Measurements from ENCODE around the gene RNF26. TPM values are rescaled to one million over a fixed set of nuclear protein-coding genes. Genes with fewer than 3 reads are reported as not detected.

RNF26 gene
- total and polyA plus RNA-seq, 2 donors (not counting 1 experiment from before 2014, with no cell fraction given) = 7.1 to 22.9 TPM

DNA sequence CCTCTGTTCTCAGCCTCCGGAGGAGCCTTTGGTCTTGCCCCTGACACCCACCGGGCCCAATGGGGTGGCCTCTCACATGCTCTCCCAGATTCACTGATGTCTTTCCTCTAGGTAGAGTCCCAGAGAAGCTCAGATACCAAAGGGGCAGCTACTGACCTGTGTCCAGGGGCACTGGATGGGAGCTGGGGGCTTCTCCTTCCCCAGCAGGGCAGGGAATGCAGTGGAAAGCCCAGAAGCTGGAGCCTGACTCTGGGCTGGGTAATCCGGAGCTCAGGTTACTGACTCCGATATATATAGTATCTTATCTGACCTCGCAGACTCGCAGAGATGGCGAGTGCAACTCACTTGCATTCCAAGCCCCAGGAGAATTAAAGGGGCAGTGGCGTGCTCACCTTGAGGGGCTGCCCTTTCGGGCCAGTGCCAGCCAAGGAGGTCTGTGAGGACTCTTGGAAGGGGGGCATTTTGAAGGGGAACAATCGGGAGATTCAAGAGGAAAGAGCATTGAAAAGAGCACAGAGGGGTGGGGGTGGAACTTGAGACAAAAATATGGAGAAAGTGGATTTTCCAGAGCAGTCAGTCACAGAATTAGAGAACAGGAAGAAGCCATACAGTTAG lies 44.6 kb downstream of the RNF26 start:
- TF ChIP-seq CTCF (conservative IDR thresholded peaks at IDR 0.05 in 1 of 2, IDR thresholded peaks at IDR 0.05 in 1 of 2; ENCODE audit: low read depth in 1 of 2, low read length in 2 of 2) (no peak), EZH2 (IDR thresholded peaks at IDR 0.05; ENCODE audit: low read length, missing control alignments) (no peak)
- H4K20me1 ChIP-seq (ENCODE audit: control insufficient read depth, extremely low read depth, insufficient read depth, low read length) = no peaks in the 10 kb centered on the region
- H3K27me3 ChIP-seq (ENCODE audit: control insufficient read depth, insufficient read depth, low read length) = peaks cover 4% of the 10 kb centered on the region
- no peaks in the 10 kb centered on the region for H3K9me3 ChIP-seq (ENCODE audit: control insufficient read depth, insufficient read depth, low read depth, low read length)
- H3K9ac ChIP-seq (ENCODE audit: insufficient read depth, low read length) = no peak overlapping the region
- H3K4me2 ChIP-seq (ENCODE audit: extremely low read depth, insufficient read depth, low read length) = no peak overlapping the region
- H3K27ac ChIP-seq (ENCODE audit: insufficient read depth, low read length) = no peak overlapping the region
- no peaks in the 10 kb centered on the region for H3K36me3 ChIP-seq (ENCODE audit: control insufficient read depth, insufficient read depth, low read length)
- H3K4me1 ChIP-seq (ENCODE audit: control insufficient read depth, extremely low read depth, insufficient read depth, low read length) = peaks cover 35% of the 10 kb centered on the region
- no peaks in the 10 kb centered on the region for H3K79me2 ChIP-seq (ENCODE audit: control insufficient read depth, insufficient read depth, low read length)
- no peak for DNase-seq (ENCODE audit: low read depth in 2 of 2)
- no peak overlapping the region for H2AFZ ChIP-seq (ENCODE audit: low read length)
- no peak overlapping the region for H3K4me3 ChIP-seq (replicated peaks in 1 of 4; ENCODE audit: control extremely low read depth in 1 of 4, insufficient read depth in 1 of 4, low read depth in 3 of 4, low read length in 4 of 4)

DNA sequence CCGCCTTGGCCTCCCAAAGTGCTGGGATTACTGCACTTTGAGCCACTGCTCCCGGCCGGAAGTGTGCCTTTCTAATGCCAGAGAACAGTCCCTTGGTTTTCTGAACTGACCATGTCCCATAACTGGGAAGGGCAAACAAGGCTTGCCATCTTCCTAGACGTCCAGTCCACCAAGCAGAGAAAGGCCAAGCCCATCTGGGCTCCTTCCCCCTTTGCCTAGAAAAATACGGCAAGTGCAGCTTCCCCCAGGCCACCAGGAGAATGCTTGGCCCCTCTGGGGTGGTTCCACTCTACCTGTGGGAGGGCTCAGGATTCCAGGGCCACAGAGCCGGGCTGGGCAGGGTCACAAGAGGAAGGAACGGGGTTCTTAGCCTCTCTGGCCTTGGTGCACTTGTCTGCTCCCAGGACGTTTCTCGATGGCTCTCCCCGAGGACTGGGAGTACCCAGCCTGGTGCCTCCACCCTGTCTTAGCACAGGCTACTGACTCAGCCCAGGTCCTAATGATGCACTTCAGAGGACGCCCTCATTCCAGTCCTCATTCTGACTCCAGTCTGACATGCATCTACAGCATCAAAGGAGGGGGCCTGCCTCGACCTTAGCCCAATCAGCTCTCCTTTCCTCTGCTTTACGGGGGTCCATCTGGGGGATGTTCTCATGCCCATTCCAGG lies 46.0 kb downstream of the RNF26 start:
- H4K20me1 ChIP-seq (ENCODE audit: control insufficient read depth, extremely low read depth, insufficient read depth, low read length) = no peaks in the 10 kb centered on the region
- H3K27me3 ChIP-seq (ENCODE audit: control insufficient read depth, insufficient read depth, low read length) = peaks cover 6% of the 10 kb centered on the region
- H3K27ac ChIP-seq (ENCODE audit: insufficient read depth, low read length) = no peak overlapping the region
- peak overlapping the region; percentile 98 for H3K4me2 ChIP-seq (ENCODE audit: extremely low read depth, insufficient read depth, low read length)
- no peak for TF ChIP-seq CTCF (conservative IDR thresholded peaks at IDR 0.05 in 1 of 2, IDR thresholded peaks at IDR 0.05 in 1 of 2; ENCODE audit: low read depth in 1 of 2, low read length in 2 of 2)
- no peak for TF ChIP-seq EZH2 (IDR thresholded peaks at IDR 0.05; ENCODE audit: low read length, missing control alignments)
- peaks cover 25% of the 10 kb centered on the region for H3K4me1 ChIP-seq (ENCODE audit: control insufficient read depth, extremely low read depth, insufficient read depth, low read length)
- H3K79me2 ChIP-seq (ENCODE audit: control insufficient read depth, insufficient read depth, low read length) = no peaks in the 10 kb centered on the region
- no peak overlapping the region for H3K9ac ChIP-seq (ENCODE audit: insufficient read depth, low read length)
- no peaks in the 10 kb centered on the region for H3K9me3 ChIP-seq (ENCODE audit: control insufficient read depth, insufficient read depth, low read depth, low read length)
- no peak overlapping the region for H3K4me3 ChIP-seq (replicated peaks in 1 of 4; ENCODE audit: control extremely low read depth in 1 of 4, insufficient read depth in 1 of 4, low read depth in 3 of 4, low read length in 4 of 4)
- H2AFZ ChIP-seq (ENCODE audit: low read length) = no peak overlapping the region
- no peak for DNase-seq (ENCODE audit: low read depth in 2 of 2)
- H3K36me3 ChIP-seq (ENCODE audit: control insufficient read depth, insufficient read depth, low read length) = no peaks in the 10 kb centered on the region

DNA sequence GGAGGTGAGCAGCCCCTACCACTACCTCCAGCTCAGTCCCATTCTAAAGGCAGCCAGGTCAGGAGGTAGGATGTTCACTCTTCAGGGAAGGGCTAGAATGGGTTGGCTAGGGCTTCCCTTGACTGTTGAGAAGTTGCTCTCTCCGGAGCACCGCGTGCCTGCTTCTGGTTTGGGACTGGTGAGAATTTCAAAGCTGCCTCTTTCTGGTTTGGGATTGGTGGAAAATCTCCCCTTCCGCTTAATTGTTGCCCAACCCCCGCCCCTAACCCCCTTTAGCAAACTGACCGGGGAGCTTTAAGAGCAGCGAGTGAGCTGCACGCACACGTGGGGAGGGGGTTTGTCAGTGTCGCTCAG lies 46.5 kb downstream of the RNF26 start:
- Histone ChIP-seq H3K36me3 (ENCODE audit: control insufficient read depth, insufficient read depth, low read length) (no peaks in the 10 kb centered on the region), H3K9ac (ENCODE audit: insufficient read depth, low read length) (peak overlapping the region; percentile 62), H3K27ac (ENCODE audit: insufficient read depth, low read length) (peak overlapping the region; percentile 29), H3K9me3 (ENCODE audit: control insufficient read depth, insufficient read depth, low read depth, low read length) (no peaks in the 10 kb centered on the region), H4K20me1 (ENCODE audit: control insufficient read depth, extremely low read depth, insufficient read depth, low read length) (no peaks in the 10 kb centered on the region), H3K4me1 (ENCODE audit: control insufficient read depth, extremely low read depth, insufficient read depth, low read length) (peaks cover 20% of the 10 kb centered on the region), H3K4me3 (replicated peaks in 1 of 4; ENCODE audit: control extremely low read depth in 1 of 4, insufficient read depth in 1 of 4, low read depth in 3 of 4, low read length in 4 of 4) (peak overlapping the region; percentile 49 to 70 (median 67)), H3K79me2 (ENCODE audit: control insufficient read depth, insufficient read depth, low read length) (no peaks in the 10 kb centered on the region), H3K27me3 (ENCODE audit: control insufficient read depth, insufficient read depth, low read length) (peaks cover 6% of the 10 kb centered on the region), H3K4me2 (ENCODE audit: extremely low read depth, insufficient read depth, low read length) (peak overlapping the region; percentile 98), H2AFZ (ENCODE audit: low read length) (peak overlapping the region; percentile 77)
- TF ChIP-seq EZH2 (IDR thresholded peaks at IDR 0.05; ENCODE audit: low read length, missing control alignments) = no peak
- TF ChIP-seq CTCF (conservative IDR thresholded peaks at IDR 0.05 in 1 of 2, IDR thresholded peaks at IDR 0.05 in 1 of 2; ENCODE audit: low read depth in 1 of 2, low read length in 2 of 2) = no peak
- no peak for DNase-seq (ENCODE audit: low read depth in 2 of 2)

All from fibroblast of lung (primary cell).